IgD-negative memory B cell (primary cell): ENCODE data around the gene TSPAN5. TPM values are rescaled to one million over a fixed set of nuclear protein-coding genes. Genes with fewer than 3 reads are reported as not detected.
"Not testable (repeated sequence)": the region's sequence is repeated elsewhere in the genome, so short reads cannot be mapped to it uniquely, and the experiment has no call there.

Experiments used
- H3K27ac Mint-ChIP-seq, 3 donors: one replicate each; pipeline ENCODE4 v1.8.0; 2020 to 2022; ENCODE audit warnings: mild to moderate bottlenecking in 3 of 3, mixed read lengths in 3 of 3, moderate library complexity in 1 of 3
- H3K27me3 Mint-ChIP-seq: one replicate; pipeline ENCODE4 v1.8.0; 2021; ENCODE audit warnings: mixed read lengths
- H3K36me3 Mint-ChIP-seq: one replicate; pipeline ENCODE4 v1.8.0; 2020; ENCODE audit warnings: mild to moderate bottlenecking, mixed read lengths
- H3K4me1 Mint-ChIP-seq, 3 donors: one replicate each; pipeline ENCODE4 v1.8.0; 2020 to 2022; ENCODE audit warnings: mixed read lengths in 3 of 3, mild to moderate bottlenecking in 1 of 3
- H3K4me3 Mint-ChIP-seq, 4 donors: one replicate each; pipeline ENCODE4 v1.8.0; 2020 to 2022; ENCODE audit warnings: mild to moderate bottlenecking in 4 of 4, mixed read lengths in 4 of 4, moderate library complexity in 3 of 4
- H3K9me3 Mint-ChIP-seq, 3 donors: one replicate each; pipeline ENCODE4 v1.8.0; 2020 to 2021; ENCODE audit warnings: mixed read lengths in 3 of 3, mild to moderate bottlenecking in 1 of 3
- polyA plus RNA-seq: library from polyadenylated mRNA; unstranded; fragments of 300-500 nt; fragmentation: Illumina TruSeq; gene quantifications from one replicate; pipeline ENCODE4 v1.2.3, GENCODE V29; 2021

TSPAN5 gene
- polyA plus RNA-seq, 1 donor from 2014 or later, result 7.6 TPM

DNA sequence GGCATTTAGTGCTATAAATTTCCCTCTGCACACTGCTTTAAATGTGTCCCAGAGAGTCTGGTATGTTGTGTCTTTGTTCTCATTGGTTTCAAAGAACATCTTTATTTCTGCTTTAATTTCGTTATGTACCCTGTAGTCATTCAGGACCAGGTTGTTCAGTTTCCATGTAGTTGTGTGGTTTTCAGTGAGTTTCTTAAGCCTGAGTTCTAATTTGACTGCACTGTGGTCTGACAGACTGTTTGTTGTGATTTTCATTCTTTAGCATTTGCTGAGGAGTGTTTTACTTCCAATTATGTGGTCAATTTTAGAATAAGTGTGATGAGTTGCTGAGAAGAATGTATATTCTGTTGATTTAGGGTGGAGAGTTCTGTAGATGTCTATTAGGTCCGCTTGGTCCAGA lies 124.3 kb downstream of the TSPAN5 start:
- not testable (repeated sequence) for H3K9me3 Mint-ChIP-seq, H3K4me1 Mint-ChIP-seq, H3K27me3 Mint-ChIP-seq, H3K36me3 Mint-ChIP-seq, H3K27ac Mint-ChIP-seq, H3K4me3 Mint-ChIP-seq

DNA sequence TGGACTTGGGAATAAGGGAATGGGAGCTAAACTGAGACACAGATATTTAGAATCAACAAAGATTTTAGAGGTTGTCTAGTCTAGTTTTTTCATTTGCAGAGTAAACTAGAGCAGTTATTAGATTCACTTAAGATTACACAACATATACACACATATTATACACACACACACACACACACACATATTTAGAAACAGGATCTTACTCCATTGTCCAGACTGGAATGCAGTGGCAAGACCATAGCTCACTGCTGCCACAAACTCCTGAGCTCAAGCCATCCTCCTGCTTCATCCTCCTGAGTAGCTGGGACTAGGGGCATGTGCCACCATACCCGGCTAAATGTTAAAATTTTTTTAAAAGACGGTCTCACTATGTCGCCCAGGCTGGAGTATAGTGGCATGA lies 127.8 kb downstream of the TSPAN5 start:
- H3K27ac Mint-ChIP-seq, result no peak overlapping the region
- no peaks in the 10 kb centered on the region for H3K27me3 Mint-ChIP-seq
- no peak overlapping the region for H3K4me3 Mint-ChIP-seq
- H3K36me3 Mint-ChIP-seq, result peaks cover 2% of the 10 kb centered on the region
- peaks cover 0 to 2% (median under 1%) of the 10 kb centered on the region in 3 donors for H3K9me3 Mint-ChIP-seq
- H3K4me1 Mint-ChIP-seq, result peaks cover 0 to 6% (median 3%) of the 10 kb centered on the region in 3 donors

DNA sequence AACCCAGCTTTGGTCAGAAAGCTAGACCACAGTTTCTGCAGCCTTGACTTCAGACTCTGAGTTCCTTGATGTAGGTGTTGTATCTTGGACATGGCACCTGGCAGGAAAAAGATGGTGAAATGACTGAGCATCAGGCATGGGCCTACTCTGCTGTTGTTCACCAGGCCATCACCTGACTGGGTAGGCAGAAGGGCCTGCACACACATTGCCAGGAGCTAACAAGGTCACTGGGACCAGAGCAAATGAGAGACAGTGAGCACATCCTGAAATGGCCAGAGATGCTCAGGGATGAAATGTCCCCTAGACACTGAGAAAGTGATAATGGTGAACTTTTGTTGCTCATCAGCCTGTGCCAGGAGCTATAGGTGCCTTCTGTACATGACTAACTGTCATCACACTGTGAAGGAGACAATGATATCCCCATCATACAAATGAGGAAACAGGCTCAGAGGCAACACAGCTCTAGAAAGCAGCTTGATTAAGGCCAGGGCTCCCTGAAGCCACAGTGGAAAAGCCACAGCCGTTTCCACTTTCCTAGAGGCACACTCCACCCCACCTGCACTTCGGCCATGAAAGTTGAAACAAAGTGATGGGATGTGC lies 128.3 kb downstream of the TSPAN5 start:
- Mint-ChIP-seq H3K4me3 (no peak overlapping the region), H3K36me3 (peaks cover 2% of the 10 kb centered on the region), H3K4me1 (peaks cover 0 to 6% (median 3%) of the 10 kb centered on the region in 3 donors), H3K9me3 (peaks cover 0 to 2% (median 0%) of the 10 kb centered on the region in 3 donors), H3K27me3 (no peaks in the 10 kb centered on the region), H3K27ac (no peak overlapping the region)

DNA sequence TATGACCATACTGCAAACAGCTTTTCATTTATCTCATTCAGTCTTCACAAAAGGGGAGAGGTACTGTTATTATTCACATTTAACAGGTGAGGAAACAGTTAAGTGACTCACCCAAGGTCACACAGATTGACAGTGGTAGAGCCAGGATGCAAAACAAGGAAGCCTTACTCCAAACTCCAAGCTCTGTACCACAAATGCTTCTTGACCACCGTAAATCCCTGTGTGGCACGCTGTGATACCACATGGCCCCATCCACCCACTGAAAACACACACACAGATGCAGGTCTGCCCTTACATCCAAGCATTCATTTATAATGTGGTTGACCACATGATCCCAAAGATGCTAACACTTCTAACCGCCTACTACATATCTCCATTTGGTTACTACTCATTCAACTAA lies 129.5 kb downstream of the TSPAN5 start:
- Mint-ChIP-seq H3K27me3 (no peaks in the 10 kb centered on the region), H3K9me3 (peaks cover 0 to under 1% (median 0%) of the 10 kb centered on the region in 3 donors), H3K4me3 (no peak overlapping the region), H3K36me3 (no peaks in the 10 kb centered on the region), H3K27ac (no peak overlapping the region), H3K4me1 (peaks cover 1 to 8% (median 5%) of the 10 kb centered on the region in 3 donors)

DNA sequence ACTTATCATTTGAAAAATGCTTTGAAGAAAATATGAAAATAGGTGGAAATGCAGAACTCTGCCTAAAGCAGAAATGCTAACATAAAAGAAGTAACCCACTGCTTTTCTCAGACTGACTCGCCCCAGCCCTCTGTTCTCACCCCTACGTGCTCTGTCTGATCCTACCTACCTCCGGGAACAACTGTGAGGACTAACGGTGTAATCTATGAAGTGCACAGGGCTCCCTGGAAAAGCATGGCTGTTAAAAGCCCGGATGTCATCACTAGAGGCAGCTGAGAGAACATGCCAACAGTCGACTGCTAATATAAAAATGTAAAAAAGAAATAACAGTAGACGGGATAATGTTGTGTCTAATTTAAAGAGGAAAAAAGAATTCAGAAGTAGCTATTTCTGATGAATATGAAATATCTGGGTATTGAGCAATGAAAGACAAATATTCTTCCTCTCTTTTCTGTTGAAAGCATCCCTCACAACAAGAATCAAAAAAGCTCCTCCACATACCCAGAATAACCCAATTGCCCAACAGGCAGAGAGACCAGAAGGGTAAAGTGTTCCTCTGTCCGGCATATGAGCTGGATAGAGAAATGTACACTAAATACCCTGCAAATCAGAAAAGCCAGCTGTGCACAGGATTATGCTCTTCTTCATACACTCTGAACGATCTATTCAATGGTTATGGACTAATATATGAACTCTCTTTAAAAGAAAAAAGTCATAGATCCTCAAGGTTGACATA lies 130.7 kb downstream of the TSPAN5 start:
- Mint-ChIP-seq H3K27me3 (no peaks in the 10 kb centered on the region), H3K9me3 (no peaks in the 10 kb centered on the region), H3K4me1 (peaks cover 3 to 9% (median 4%) of the 10 kb centered on the region in 3 donors), H3K4me3 (no peak overlapping the region), H3K36me3 (no peaks in the 10 kb centered on the region), H3K27ac (no peak overlapping the region)

DNA sequence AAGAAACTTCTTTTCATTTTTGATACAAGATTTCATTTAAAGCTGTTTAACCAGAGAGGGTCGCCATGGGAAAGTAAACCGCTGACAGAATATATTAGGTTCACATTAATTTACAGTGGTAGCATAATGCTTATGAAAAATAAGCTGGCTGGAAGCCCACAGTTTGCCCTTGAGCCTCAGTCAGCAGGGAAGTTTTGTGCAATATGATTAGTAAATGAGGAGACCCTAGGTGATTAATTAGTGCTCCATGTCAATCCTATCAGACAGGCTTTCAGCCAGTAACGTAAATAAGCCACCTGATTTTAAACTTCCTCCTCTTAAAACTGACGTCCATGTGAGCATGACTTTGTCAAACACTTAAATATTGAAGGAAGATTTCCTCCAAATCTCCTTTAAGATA lies 134.2 kb downstream of the TSPAN5 start:
- Mint-ChIP-seq H3K9me3 (no peaks in the 10 kb centered on the region), H3K4me1 (peaks cover 12 to 24% (median 13%) of the 10 kb centered on the region in 3 donors), H3K36me3 (no peaks in the 10 kb centered on the region), H3K27me3 (no peaks in the 10 kb centered on the region), H3K27ac (no peak overlapping the region), H3K4me3 (peak overlapping the region in 1 of 4 donors; percentile 20)

DNA sequence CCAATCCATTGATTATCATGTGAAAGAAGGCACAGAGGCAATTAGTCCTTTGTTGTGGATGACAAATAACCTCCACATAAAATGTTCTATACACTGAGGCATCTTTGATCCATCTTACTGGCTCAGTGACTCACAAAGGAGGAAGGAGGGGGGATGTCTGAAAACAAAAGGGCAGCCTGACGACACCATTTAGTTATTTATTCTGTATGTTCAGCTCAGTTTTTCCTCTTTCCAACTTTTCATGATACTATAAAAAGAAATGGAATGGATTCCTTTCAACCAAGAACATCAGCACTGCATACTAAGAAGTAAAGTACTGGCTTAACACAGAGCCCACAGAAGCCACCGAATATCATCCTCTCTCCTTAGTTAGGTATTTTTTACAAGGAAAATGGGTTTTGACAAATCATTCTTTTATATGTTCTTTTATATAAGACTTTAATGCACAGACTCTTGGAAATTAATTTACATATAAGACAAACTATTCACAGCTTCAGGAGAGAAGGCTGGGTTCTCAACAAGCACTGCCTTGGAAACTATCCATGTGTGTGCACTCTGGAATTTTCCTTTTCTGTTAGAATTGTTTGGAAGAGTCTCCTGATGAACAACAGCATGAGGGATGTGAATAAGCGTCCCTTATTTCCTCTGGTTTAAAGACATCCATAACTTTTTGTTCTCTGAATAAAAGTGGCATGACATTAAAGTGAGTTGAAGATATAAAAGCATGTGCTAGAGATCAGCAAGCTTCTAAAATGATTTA lies 135.6 kb downstream of the TSPAN5 start:
- Mint-ChIP-seq H3K4me3 (no peak overlapping the region), H3K9me3 (no peaks in the 10 kb centered on the region), H3K27ac (no peak overlapping the region), H3K36me3 (no peaks in the 10 kb centered on the region), H3K27me3 (no peaks in the 10 kb centered on the region), H3K4me1 (peaks cover 22 to 29% (median 25%) of the 10 kb centered on the region in 3 donors)

DNA sequence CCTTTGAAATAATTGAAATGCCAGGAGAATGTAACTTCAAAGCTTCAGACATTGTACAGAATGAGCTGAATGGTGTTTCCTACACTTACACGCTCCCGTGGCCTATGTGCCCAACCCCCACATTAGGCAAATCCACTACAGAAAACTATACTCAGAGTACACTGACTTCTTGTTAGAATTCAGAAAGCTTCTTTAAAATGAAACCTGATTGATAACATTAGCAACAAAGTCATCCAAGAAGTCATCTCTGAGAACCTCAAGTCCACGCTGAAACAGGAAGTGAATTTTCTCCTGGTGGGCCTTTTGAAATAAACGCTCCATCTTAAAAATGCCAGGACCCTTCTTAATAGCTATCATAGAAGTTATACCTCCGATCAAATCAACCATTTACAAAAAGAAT lies 136.3 kb downstream of the TSPAN5 start:
- Mint-ChIP-seq H3K4me3 (no peak overlapping the region), H3K9me3 (no peaks in the 10 kb centered on the region), H3K27ac (peak overlapping the region in 1 of 3 donors; percentile 52), H3K36me3 (no peaks in the 10 kb centered on the region), H3K27me3 (no peaks in the 10 kb centered on the region), H3K4me1 (peaks cover 23 to 29% (median 25%) of the 10 kb centered on the region in 3 donors)

DNA sequence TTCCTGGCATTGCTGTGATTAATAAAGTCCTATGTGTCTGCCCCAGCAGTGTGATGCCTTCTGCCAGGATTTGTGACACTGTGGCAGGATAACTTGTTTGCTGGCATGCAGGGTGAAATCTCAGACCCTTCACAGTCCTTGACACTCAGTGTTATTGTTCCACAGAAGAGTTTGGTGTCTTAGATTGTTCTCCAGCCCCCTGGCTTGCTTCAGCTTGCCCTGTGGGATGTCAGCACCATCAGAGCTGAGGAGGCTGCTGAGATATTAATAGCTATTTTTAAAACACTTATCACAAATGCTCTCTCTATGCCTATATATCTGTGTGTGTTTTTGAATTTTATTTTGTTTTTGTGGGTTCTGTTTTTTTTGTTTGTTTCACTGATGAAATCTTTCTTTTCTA lies 136.9 kb downstream of the TSPAN5 start:
- H3K4me1 Mint-ChIP-seq, result peaks cover 23 to 29% (median 25%) of the 10 kb centered on the region in 3 donors

DNA sequence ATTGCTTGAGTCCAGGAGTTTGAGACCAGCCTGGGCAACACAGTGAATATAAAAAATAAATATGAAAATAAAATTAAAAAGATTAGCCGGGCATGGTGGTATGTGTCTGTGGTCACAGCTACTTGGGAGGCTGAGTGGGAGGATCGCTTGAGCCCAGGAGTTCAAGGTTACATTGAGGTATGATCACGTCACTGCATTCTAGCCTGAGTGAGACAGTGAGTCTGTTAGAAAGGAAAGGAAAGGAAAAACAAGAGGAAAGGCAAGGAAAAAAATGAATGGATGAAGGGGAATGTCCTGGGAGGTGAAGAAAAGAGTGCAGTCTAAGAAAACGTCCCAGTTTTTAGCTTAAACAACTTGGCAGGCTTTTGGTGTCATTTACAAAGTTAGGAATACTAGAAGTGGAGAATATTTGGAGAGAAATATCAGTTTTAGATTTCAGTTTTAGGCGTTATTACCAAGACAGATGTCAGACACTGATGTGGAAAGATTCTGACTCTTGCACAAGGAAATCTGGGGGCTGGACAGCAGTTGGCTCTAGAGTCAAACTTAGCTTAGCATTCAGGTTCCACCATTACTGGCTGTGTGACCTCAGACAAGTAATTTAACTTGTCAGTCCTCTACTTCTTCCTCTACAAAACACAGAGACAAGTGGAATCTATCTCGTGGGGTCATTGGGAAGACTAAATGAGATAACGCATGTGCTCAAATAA lies 139.0 kb downstream of the TSPAN5 start:
- Mint-ChIP-seq H3K27ac (peak overlapping the region; percentile 6 to 49 (median 33)), H3K9me3 (peaks cover 0 to 3% (median 0%) of the 10 kb centered on the region in 3 donors), H3K36me3 (peaks cover 2% of the 10 kb centered on the region), H3K4me3 (no peak overlapping the region), H3K27me3 (no peaks in the 10 kb centered on the region), H3K4me1 (peaks cover 22 to 30% (median 25%) of the 10 kb centered on the region in 3 donors)

More for the DNA sequence above, 136.9 kb downstream of the TSPAN5 start:
- Mint-ChIP-seq H3K27me3 (no peaks in the 10 kb centered on the region), H3K36me3 (no peaks in the 10 kb centered on the region), H3K4me3 (no peak overlapping the region), H3K27ac (peak overlapping the region in 2 of 3 donors; percentile 52 to 59), H3K9me3 (peaks cover 0 to 3% (median 0%) of the 10 kb centered on the region in 3 donors)

DNA sequence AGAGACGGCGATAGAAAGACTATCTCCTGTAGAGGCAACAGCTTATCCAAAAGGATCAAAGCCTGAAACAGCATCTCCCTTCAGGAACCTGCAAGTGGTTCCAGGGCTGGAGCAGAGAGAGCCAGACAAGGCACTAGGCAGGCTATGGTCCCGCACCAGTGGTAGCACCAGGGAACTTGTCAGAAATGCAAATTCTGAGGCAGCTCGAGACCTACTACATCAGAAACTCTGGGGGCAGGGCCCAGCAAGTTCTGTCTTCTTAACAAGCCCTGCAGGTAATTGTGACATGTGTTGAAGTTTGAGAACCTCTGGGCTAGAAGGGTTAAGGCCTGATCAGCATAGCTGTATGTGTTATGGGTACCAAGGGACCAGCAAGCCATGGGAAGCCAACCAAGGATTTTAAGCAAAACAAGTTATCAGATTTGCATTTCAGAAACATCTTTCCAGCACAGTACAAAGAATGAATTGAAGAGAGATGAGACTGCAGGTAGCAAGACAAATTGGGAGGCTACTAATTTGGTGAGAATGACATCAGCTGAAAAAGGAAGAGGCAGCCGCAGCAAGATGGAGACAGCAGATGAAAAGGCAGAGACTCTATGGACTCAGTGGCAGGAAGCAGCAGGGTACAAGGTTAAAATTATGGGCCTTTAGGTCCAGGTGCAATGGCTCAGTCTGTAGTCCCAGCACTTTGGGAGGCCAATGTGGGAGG lies 139.7 kb downstream of the TSPAN5 start:
- H3K36me3 Mint-ChIP-seq, result peaks cover 2% of the 10 kb centered on the region

DNA sequence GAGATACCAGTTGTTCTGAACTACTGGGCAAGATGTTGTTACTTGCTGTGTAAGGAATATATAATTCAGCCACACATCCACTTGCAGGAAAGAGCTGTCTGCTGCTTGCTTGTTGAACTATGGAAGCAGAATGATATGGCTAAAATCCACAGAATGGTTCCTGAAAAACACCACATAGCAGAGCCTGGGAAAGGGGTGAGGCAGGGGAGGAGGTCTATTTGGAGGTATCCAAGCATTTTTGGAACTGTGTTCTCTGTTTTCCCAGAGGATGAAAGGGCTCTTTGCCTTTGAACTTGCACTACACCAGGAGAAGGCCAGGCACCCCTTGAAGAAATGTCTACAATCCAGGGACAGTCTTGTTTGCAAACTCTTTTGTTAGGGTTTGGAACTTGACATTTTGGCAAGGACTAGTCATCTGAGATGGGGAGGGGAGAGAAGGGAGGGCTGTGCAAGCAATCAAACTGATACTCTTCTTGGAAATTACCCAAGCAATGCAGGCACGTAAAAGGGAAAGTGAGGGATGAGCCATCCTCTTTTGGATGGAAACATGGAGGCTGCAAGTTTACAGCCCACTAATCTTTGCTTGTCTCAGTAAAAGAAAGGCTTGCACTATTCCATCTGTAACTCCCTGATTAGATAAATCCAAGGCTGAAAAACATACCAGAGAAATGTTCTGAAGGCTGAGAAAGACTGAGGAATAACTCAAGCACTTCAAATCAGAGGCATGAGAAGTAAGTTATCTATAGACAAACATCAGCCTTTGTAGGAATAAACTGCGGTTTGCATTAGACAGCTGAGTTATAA lies 141.0 kb downstream of the TSPAN5 start:
- peaks cover 19 to 28% (median 22%) of the 10 kb centered on the region in 3 donors for H3K4me1 Mint-ChIP-seq
- H3K9me3 Mint-ChIP-seq, result peaks cover 0 to 3% (median 0%) of the 10 kb centered on the region in 3 donors
- H3K27ac Mint-ChIP-seq, result no peak overlapping the region
- peaks cover 4% of the 10 kb centered on the region for H3K36me3 Mint-ChIP-seq
- H3K27me3 Mint-ChIP-seq, result no peaks in the 10 kb centered on the region
- H3K4me3 Mint-ChIP-seq, result no peak overlapping the region

More for the DNA sequence above, 139.7 kb downstream of the TSPAN5 start:
- Mint-ChIP-seq H3K4me3 (peak overlapping the region in 3 of 4 donors; percentile 17 to 90 (median 75)), H3K4me1 (peaks cover 19 to 28% (median 22%) of the 10 kb centered on the region in 3 donors), H3K9me3 (peaks cover 0 to 3% (median 0%) of the 10 kb centered on the region in 3 donors), H3K27ac (peak overlapping the region; percentile 6 to 60 (median 33)), H3K27me3 (no peaks in the 10 kb centered on the region)

DNA sequence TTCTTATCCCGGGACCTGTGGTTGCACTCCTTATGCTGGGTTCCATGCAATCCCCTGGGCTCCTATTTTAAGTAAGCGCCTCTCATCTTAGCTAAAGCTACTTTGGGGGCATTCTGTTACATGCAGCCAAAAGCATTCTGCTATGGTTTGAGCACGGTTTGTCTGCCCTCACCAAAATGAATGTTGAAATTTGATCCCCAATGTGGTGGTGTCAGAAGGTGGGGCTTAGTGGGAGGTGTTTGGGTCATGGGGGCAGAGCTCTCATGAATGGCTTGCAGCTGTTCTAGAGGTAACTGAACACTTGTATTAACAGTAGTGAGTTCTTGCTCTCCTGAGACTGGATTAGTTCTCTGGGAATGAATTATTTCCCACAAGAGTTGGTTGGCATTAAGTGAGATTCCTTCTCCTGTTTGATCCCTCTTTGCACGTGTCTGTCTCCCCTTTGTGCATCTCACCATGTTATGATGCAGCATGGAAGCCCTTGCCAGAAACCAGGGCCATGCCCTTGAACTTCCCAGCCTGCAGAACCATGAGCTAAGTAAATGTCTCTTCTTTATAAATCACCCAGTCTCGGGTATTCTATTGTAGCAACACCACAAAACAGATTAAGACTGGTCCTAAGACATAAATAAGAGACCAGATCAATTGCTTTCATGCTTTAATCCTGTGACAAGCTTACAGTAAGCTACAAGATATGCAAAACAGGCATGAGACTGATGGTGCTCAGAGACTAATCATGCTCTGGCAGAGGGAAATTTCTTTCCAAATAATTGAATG lies 141.8 kb downstream of the TSPAN5 start:
- Mint-ChIP-seq H3K36me3 (peaks cover 4% of the 10 kb centered on the region), H3K27me3 (no peaks in the 10 kb centered on the region), H3K4me3 (no peak overlapping the region), H3K27ac (no peak overlapping the region), H3K9me3 (peaks cover 0 to 3% (median 0%) of the 10 kb centered on the region in 3 donors), H3K4me1 (peaks cover 14 to 23% (median 15%) of the 10 kb centered on the region in 3 donors)
